H9 (cell line): ENCODE measurements around the gene OTOL1. TPM values are rescaled to one million over a fixed set of nuclear protein-coding genes. Genes with fewer than 3 reads are reported as not detected.

Experiments
- DNase-seq: peaks from one replicate; pipeline ENCODE4 v3.0.0-alpha.2; 2017
- H2AFZ ChIP-seq: one replicate; pipeline ENCODE4 v1.6.1; 2013; ENCODE audit warnings: mild to moderate bottlenecking, low read length, control low read depth, moderate library complexity
- H2AK5ac ChIP-seq: 2 replicates; pipeline ENCODE4 v1.6.1; 2013; ENCODE audit warnings: low read length, control low read depth, mixed read lengths; ENCODE audit not compliant: insufficient read length
- H2BK120ac ChIP-seq: one replicate; pipeline ENCODE4 v1.6.1; 2013; ENCODE audit warnings: low read depth, mild to moderate bottlenecking, low read length, control low read depth, inconsistent platforms; ENCODE audit not compliant: poor library complexity, severe bottlenecking
- H2BK12ac ChIP-seq: 2 replicates; pipeline ENCODE4 v1.6.1; 2013; ENCODE audit warnings: low read length, control low read depth, mixed read lengths, low read depth; ENCODE audit not compliant: insufficient read length
- H2BK15ac ChIP-seq: 2 replicates; pipeline ENCODE4 v1.6.1; 2013; ENCODE audit warnings: low read depth, low read length, control low read depth
- H2BK20ac ChIP-seq: one replicate; pipeline ENCODE4 v1.6.1; 2013; ENCODE audit warnings: low read depth, mild to moderate bottlenecking, low read length, control low read depth, inconsistent platforms; ENCODE audit not compliant: poor library complexity, severe bottlenecking
- H2BK5ac ChIP-seq: 2 replicates; pipeline ENCODE4 v1.6.1; 2013; ENCODE audit warnings: low read length, control low read depth, mixed read lengths; ENCODE audit not compliant: insufficient read length
- H3K14ac ChIP-seq: 2 replicates; pipeline ENCODE4 v1.6.1; 2013; ENCODE audit warnings: low read length, control low read depth; ENCODE audit not compliant: insufficient read depth
- H3K18ac ChIP-seq: 2 replicates; pipeline ENCODE4 v1.6.1; 2013; ENCODE audit warnings: low read depth, mild to moderate bottlenecking, mixed read lengths, low read length, control low read depth; ENCODE audit not compliant: insufficient read length
- H3K23ac ChIP-seq: 2 replicates; pipeline ENCODE4 v1.6.1; 2013; ENCODE audit warnings: low read length, control low read depth, mixed read lengths, low read depth; ENCODE audit not compliant: insufficient read length
- H3K23me2 ChIP-seq: 2 replicates; pipeline ENCODE4 v1.6.1; 2013; ENCODE audit warnings: low read depth, mild to moderate bottlenecking, mixed read lengths, low read length, control low read depth; ENCODE audit not compliant: insufficient read length, poor library complexity, severe bottlenecking
- H3K27ac ChIP-seq: 2 replicates; pipeline ENCODE4 v1.5.1; 2013; ENCODE audit warnings: low read length, control low read depth, mixed read lengths, low read depth; ENCODE audit not compliant: insufficient read length
- H3K27me3 ChIP-seq: 2 replicates; pipeline ENCODE4 v1.6.1; 2013; ENCODE audit warnings: low read length, control low read depth, inconsistent platforms; ENCODE audit not compliant: insufficient read depth
- H3K4ac ChIP-seq: 2 replicates; pipeline ENCODE4 v1.6.1; 2013; ENCODE audit warnings: low read depth, mild to moderate bottlenecking, control low read depth, inconsistent platforms, low read length, moderate library complexity
- H3K4me1 ChIP-seq: 2 replicates; pipeline ENCODE4 v1.6.1; 2013; ENCODE audit warnings: low read length, control low read depth, inconsistent platforms; ENCODE audit not compliant: insufficient read depth
- H3K4me2 ChIP-seq: 2 replicates; pipeline ENCODE4 v1.6.1; 2013; ENCODE audit warnings: low read length, control low read depth, mixed read lengths; ENCODE audit not compliant: insufficient read length, insufficient read depth
- H3K56ac ChIP-seq: 2 replicates; pipeline ENCODE4 v1.6.1; 2013; ENCODE audit warnings: low read depth, mild to moderate bottlenecking, mixed read lengths, low read length, control low read depth; ENCODE audit not compliant: insufficient read length
- H3K79me1 ChIP-seq: 2 replicates; pipeline ENCODE4 v1.6.1; 2013; ENCODE audit warnings: low read depth, mild to moderate bottlenecking, moderate library complexity, low read length, control low read depth, inconsistent platforms; ENCODE audit not compliant: insufficient read depth, poor library complexity, severe bottlenecking
- H3K79me2 ChIP-seq: 2 replicates; pipeline ENCODE4 v1.6.1; 2013; ENCODE audit warnings: low read length, control low read depth, inconsistent platforms; ENCODE audit not compliant: insufficient read depth
- H3K9ac ChIP-seq: 2 replicates; pipeline ENCODE4 v1.6.1; 2013; ENCODE audit warnings: low read length, control low read depth, mixed read lengths; ENCODE audit not compliant: insufficient read length; ENCODE audit errors: extremely low read depth
- H3K9me3 ChIP-seq: one replicate; pipeline ENCODE4 v1.6.1; 2013; ENCODE audit warnings: low read depth, low read length, inconsistent platforms; ENCODE audit not compliant: control insufficient read depth
- H3T11ph ChIP-seq: one replicate; pipeline ENCODE4 v1.6.1; 2013; ENCODE audit warnings: mild to moderate bottlenecking, low read length, control low read depth, inconsistent platforms
- H4K20me1 ChIP-seq: one replicate; pipeline ENCODE4 v1.6.1; 2013; ENCODE audit not compliant: control insufficient read depth, insufficient read length, insufficient read depth
- H4K5ac ChIP-seq: 2 replicates; pipeline ENCODE4 v1.6.1; 2013; ENCODE audit warnings: low read depth, mild to moderate bottlenecking, mixed read lengths, low read length, control low read depth; ENCODE audit not compliant: insufficient read length
- H4K8ac ChIP-seq: replicated peaks from 2 replicates; pipeline ENCODE4 v1.6.1; 2013; ENCODE audit warnings: low read length, control low read depth, mixed read lengths, low read depth; ENCODE audit not compliant: insufficient read length
- H4K91ac ChIP-seq: 2 replicates; pipeline ENCODE4 v1.6.1; 2013; ENCODE audit warnings: low read depth, mild to moderate bottlenecking, moderate library complexity, mixed read lengths, low read length, control low read depth; ENCODE audit not compliant: insufficient read length
- H3K27ac Mint-ChIP-seq, 3 experiments: 2 replicates in 2 of 3; 3 replicates in 1 of 3; pipeline ENCODE4 v1.8.0; 2020 to 2021; ENCODE audit warnings: mixed read lengths in 3 of 3, mild to moderate bottlenecking in 1 of 3, moderate library complexity in 1 of 3
- H3K27me3 Mint-ChIP-seq: 2 replicates; pipeline ENCODE4 v1.8.0; 2021; ENCODE audit warnings: low read depth, mild to moderate bottlenecking, moderate library complexity, mixed read lengths
- H3K36me3 Mint-ChIP-seq, 3 experiments: 2 replicates in 2 of 3; 3 replicates in 1 of 3; pipeline ENCODE4 v1.8.0; 2020 to 2021; ENCODE audit warnings: low read depth in 3 of 3, mixed read lengths in 3 of 3; ENCODE audit not compliant: insufficient read depth in 1 of 3
- H3K4me1 Mint-ChIP-seq, 2 experiments: 2 replicates each; pipeline ENCODE4 v1.8.0; 2020; ENCODE audit warnings: mixed read lengths in 2 of 2
- H3K4me3 Mint-ChIP-seq, 2 experiments: 2 replicates in 1 of 2; 3 replicates in 1 of 2; pipeline ENCODE4 v1.8.0; 2020 to 2021; ENCODE audit warnings: mild to moderate bottlenecking in 2 of 2, mixed read lengths in 2 of 2, moderate library complexity in 1 of 2
- H3K9me3 Mint-ChIP-seq, 2 experiments: 2 replicates in 1 of 2; 3 replicates in 1 of 2; pipeline ENCODE4 v1.8.0; 2020; ENCODE audit warnings: mild to moderate bottlenecking in 2 of 2, mixed read lengths in 2 of 2, moderate library complexity in 1 of 2
- total RNA-seq: library from RNA; stranded (reverse); gene quantifications from 2 replicates; pipeline ENCODE4 v1.2.1, GENCODE V29; 2021
- TF ChIP-seq, protein P1 (sequence below): fragments of 200-600 bp; sonication (generic); conservative IDR thresholded peaks from 3 replicates; pipeline ENCODE4 v1.8.0; 2021; ENCODE audit warnings: antibody characterized with exemption, mild to moderate bottlenecking

OTOL1 gene
- total RNA-seq, 1 experiment from 2014 or later = not detected

DNA sequence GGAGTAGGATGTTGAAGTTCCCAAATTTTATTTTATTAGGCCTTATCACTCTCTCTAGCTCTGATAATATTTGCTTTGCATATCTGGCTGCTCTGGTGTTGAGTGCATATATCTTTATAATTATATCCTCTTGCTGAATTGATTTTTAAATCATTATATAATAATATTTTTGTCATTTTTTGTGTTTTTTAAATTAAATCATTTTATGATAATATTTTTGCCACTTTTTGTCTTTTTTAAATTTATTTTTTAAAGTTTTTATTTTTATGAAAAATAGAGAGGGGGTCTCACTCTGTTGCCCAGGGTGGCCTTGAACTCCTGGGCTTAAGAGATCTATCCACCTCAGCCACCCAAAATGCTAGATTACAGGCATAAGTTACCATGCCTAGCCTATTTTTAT is 34.5 kb upstream of the OTOL1 start:
- no peak for DNase-seq
- H3K9me3 Mint-ChIP-seq = peaks cover 8 to 13% of the 10 kb centered on the region in 2 experiments; a peak in 4 of 5 replicates
- H2BK5ac ChIP-seq = no peak overlapping the region
- no peaks in the 10 kb centered on the region for H3K9me3 ChIP-seq
- H3K56ac ChIP-seq = no peak overlapping the region
- no peak overlapping the region for H4K8ac ChIP-seq
- TF ChIP-seq, protein P1, sequence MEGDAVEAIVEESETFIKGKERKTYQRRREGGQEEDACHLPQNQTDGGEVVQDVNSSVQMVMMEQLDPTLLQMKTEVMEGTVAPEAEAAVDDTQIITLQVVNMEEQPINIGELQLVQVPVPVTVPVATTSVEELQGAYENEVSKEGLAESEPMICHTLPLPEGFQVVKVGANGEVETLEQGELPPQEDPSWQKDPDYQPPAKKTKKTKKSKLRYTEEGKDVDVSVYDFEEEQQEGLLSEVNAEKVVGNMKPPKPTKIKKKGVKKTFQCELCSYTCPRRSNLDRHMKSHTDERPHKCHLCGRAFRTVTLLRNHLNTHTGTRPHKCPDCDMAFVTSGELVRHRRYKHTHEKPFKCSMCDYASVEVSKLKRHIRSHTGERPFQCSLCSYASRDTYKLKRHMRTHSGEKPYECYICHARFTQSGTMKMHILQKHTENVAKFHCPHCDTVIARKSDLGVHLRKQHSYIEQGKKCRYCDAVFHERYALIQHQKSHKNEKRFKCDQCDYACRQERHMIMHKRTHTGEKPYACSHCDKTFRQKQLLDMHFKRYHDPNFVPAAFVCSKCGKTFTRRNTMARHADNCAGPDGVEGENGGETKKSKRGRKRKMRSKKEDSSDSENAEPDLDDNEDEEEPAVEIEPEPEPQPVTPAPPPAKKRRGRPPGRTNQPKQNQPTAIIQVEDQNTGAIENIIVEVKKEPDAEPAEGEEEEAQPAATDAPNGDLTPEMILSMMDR = no peak
- H3K23ac ChIP-seq = no peak overlapping the region
- no peaks in the 10 kb centered on the region for H3K27me3 Mint-ChIP-seq
- no peaks in the 10 kb centered on the region for H3K79me2 ChIP-seq
- no peak overlapping the region for H3K4ac ChIP-seq
- no peak overlapping the region for H3K9ac ChIP-seq
- H3K27ac Mint-ChIP-seq = no peak overlapping the region
- H3K27me3 ChIP-seq = no peaks in the 10 kb centered on the region
- no peak overlapping the region for H3K4me2 ChIP-seq
- no peak overlapping the region for H2BK12ac ChIP-seq
- H2BK120ac ChIP-seq = no peak overlapping the region
- H3K36me3 Mint-ChIP-seq = peaks cover 0 to 17% (median 8%) of the 10 kb centered on the region in 3 experiments; a peak in 5 of 7 replicates
- no peak overlapping the region for H4K5ac ChIP-seq
- H3K4me3 Mint-ChIP-seq = no peak overlapping the region
- H4K20me1 ChIP-seq = no peaks in the 10 kb centered on the region
- H2BK15ac ChIP-seq = no peak overlapping the region
- H2AFZ ChIP-seq = no peak overlapping the region
- no peak overlapping the region for H3T11ph ChIP-seq
- no peaks in the 10 kb centered on the region for H3K4me1 ChIP-seq
- H3K79me1 ChIP-seq = no peaks in the 10 kb centered on the region
- no peak overlapping the region for H3K18ac ChIP-seq
- peaks cover 0 to 2% of the 10 kb centered on the region in 2 experiments; a peak in 1 of 4 replicates for H3K4me1 Mint-ChIP-seq
- no peaks in the 10 kb centered on the region for H3K23me2 ChIP-seq
- no peak overlapping the region for H2BK20ac ChIP-seq
- no peak overlapping the region for H4K91ac ChIP-seq
- no peak overlapping the region for H3K27ac ChIP-seq
- H2AK5ac ChIP-seq = no peak overlapping the region
- H3K14ac ChIP-seq = no peak overlapping the region
